H1 (cell line): Measurements from ENCODE around the gene ABI1. TPM values are rescaled to one million over a fixed set of nuclear protein-coding genes. Genes with fewer than 3 reads are reported as not detected.

Experiments used
- CTCF ChIA-PET: fragments of 300-600 bp; sonication (Branson Sonifier 250); formaldehyde crosslinking; loops from one replicate; lab custom pipeline; 2021; ENCODE audit not compliant: partially characterized antibody; lab: Charles Lee
- POLR2A ChIA-PET: fragments of 300-600 bp; sonication (Branson Sonifier 250); formaldehyde crosslinking; loops from one replicate; lab custom pipeline; 2021; ENCODE audit warnings: inconsistent platforms; ENCODE audit not compliant: partially characterized antibody; lab: Charles Lee
- DNase-seq, 2 experiments: peaks; one replicate each; pipeline versions ENCODE4 v3.0.0 to v3.0.0-alpha.2; 2010 to 2022; ENCODE audit warnings: low spot score in 2 of 2, low read depth in 1 of 2, mixed read lengths in 1 of 2
- FAIRE-seq: peaks from 2 replicates; lab custom pipeline; 2011; peaks lifted over from hg19 to GRCh38; lab: Jason Lieb, UNC
- H2AFZ ChIP-seq: 2 replicates; pipeline ENCODE4 v1.8.1; 2012; ENCODE audit warnings: low read length, inconsistent platforms
- H2AK5ac ChIP-seq: 2 replicates; pipeline ENCODE4 v1.6.1; 2013; ENCODE audit warnings: low read depth, low read length
- H2BK120ac ChIP-seq: replicated peaks from 2 replicates; pipeline ENCODE3; 2013; ENCODE audit warnings: low read depth, low read length, inconsistent platforms
- H2BK12ac ChIP-seq: 2 replicates; pipeline ENCODE4 v1.6.1; 2013; ENCODE audit warnings: low read depth, low read length
- H2BK15ac ChIP-seq: 2 replicates; pipeline ENCODE4 v1.6.1; 2013; ENCODE audit warnings: low read length
- H2BK20ac ChIP-seq: 2 replicates; pipeline ENCODE4 v1.6.1; 2013; ENCODE audit warnings: low read length
- H2BK5ac ChIP-seq: 2 replicates; pipeline ENCODE4 v1.6.1; 2013; ENCODE audit warnings: low read depth, low read length
- H3K14ac ChIP-seq: 2 replicates; pipeline ENCODE4 v1.6.1; 2013; ENCODE audit warnings: inconsistent platforms; ENCODE audit not compliant: insufficient read length
- H3K18ac ChIP-seq: 2 replicates; pipeline ENCODE4 v1.6.1; 2013; ENCODE audit warnings: low read length; ENCODE audit errors: extremely low read depth
- H3K23ac ChIP-seq: 2 replicates; pipeline ENCODE4 v1.6.1; 2013; ENCODE audit warnings: inconsistent platforms; ENCODE audit not compliant: insufficient read length
- H3K23me2 ChIP-seq: 2 replicates; pipeline ENCODE4 v1.6.1; 2013; ENCODE audit warnings: low read depth, low read length
- H3K27ac ChIP-seq: 2 replicates; pipeline ENCODE4 v1.6.1; 2011; ENCODE audit warnings: low read depth, low read length, inconsistent platforms
- H3K27me3 ChIP-seq, 4 experiments: replicated peaks in 1 of 4; 1 replicate in 1 of 4; 2 replicates in 3 of 4; pipeline versions ENCODE4 v1.6.1 to v1.8.1; 2011 to 2013; ENCODE audit warnings: low read length in 3 of 4, mild to moderate bottlenecking in 3 of 4, inconsistent platforms in 2 of 4, mixed read lengths in 2 of 4, moderate library complexity in 1 of 4; ENCODE audit not compliant: control insufficient read depth in 3 of 4, insufficient read depth in 3 of 4; ENCODE audit errors: extremely low read depth in 1 of 4
- H3K36me3 ChIP-seq, 4 experiments: 2 replicates each; pipeline versions ENCODE4 v1.6.1 to v1.8.1; 2011 to 2013; ENCODE audit warnings: mild to moderate bottlenecking in 4 of 4, low read length in 3 of 4, moderate library complexity in 2 of 4, control low read depth in 1 of 4, inconsistent platforms in 1 of 4; ENCODE audit not compliant: insufficient read depth in 4 of 4, control insufficient read depth in 2 of 4
- H3K4ac ChIP-seq: replicated peaks from 2 replicates; pipeline ENCODE3; 2013; ENCODE audit warnings: low read length, low read depth, mixed read lengths, inconsistent platforms; ENCODE audit not compliant: insufficient read length
- H3K4me1 ChIP-seq, 4 experiments: replicated peaks in 1 of 4; 1 replicate in 1 of 4; 2 replicates in 3 of 4; pipeline versions ENCODE4 v1.6.1 to v1.8.1; 2011 to 2013; ENCODE audit warnings: low read length in 3 of 4, inconsistent platforms in 2 of 4, mixed read lengths in 1 of 4; ENCODE audit not compliant: insufficient read depth in 4 of 4, control insufficient read depth in 3 of 4
- H3K4me2 ChIP-seq, 2 experiments: 2 replicates each; pipeline versions ENCODE4 v1.6.1 to v1.8.1; 2011 to 2013; ENCODE audit warnings: low read depth in 2 of 2, low read length in 2 of 2, control low read depth in 1 of 2, inconsistent platforms in 1 of 2, mild to moderate bottlenecking in 1 of 2; ENCODE audit not compliant: insufficient read depth in 1 of 2
- H3K4me3 ChIP-seq, 4 experiments: fragments of 200-600, 300-600 bp in 1 of 4; sonication (generic), shearing (Covaris generic), sonication (Bioruptor Twin) in 1 of 4; 2 replicates each; pipeline versions ENCODE4 v1.5.1 to v1.8.1; 2011 to 2016; ENCODE audit warnings: low read length in 4 of 4, low read depth in 3 of 4, control low read depth in 2 of 4, inconsistent platforms in 2 of 4, mild to moderate bottlenecking in 2 of 4, mixed read lengths in 1 of 4, moderate library complexity in 1 of 4; ENCODE audit not compliant: insufficient read depth in 2 of 4; ENCODE audit errors: extremely low read depth in 1 of 4
- H3K56ac ChIP-seq: replicated peaks from 2 replicates; pipeline ENCODE3; 2013; ENCODE audit warnings: low read depth, mild to moderate bottlenecking, mixed read lengths, low read length, inconsistent platforms; ENCODE audit not compliant: insufficient read length
- H3K79me1 ChIP-seq: 2 replicates; pipeline ENCODE4 v1.6.1; 2013; ENCODE audit warnings: low read depth, low read length, control low read depth
- H3K79me2 ChIP-seq, 2 experiments: 2 replicates each; pipeline versions ENCODE4 v1.6.1 to v1.8.1; 2012 to 2013; ENCODE audit warnings: low read length in 2 of 2, mild to moderate bottlenecking in 2 of 2, inconsistent platforms in 1 of 2; ENCODE audit not compliant: insufficient read depth in 2 of 2, control insufficient read depth in 1 of 2
- H3K9ac ChIP-seq, 4 experiments: replicated peaks in 1 of 4; 1 replicate in 1 of 4; 2 replicates in 3 of 4; pipeline versions ENCODE4 v1.6.1 to v1.8.1; 2011 to 2013; ENCODE audit warnings: low read depth in 3 of 4, low read length in 3 of 4, control low read depth in 2 of 4, mild to moderate bottlenecking in 2 of 4, moderate library complexity in 2 of 4, inconsistent platforms in 1 of 4; ENCODE audit errors: extremely low read depth in 1 of 4
- H3K9me3 ChIP-seq, 2 experiments: 2 replicates each; pipeline versions ENCODE4 v1.6.1 to v1.8.1; 2012 to 2013; ENCODE audit warnings: mild to moderate bottlenecking in 2 of 2, moderate library complexity in 2 of 2, control low read depth in 1 of 2, inconsistent platforms in 1 of 2, low read depth in 1 of 2, low read length in 1 of 2, mixed read lengths in 1 of 2; ENCODE audit not compliant: insufficient read depth in 2 of 2
- H4K20me1 ChIP-seq, 2 experiments: replicated peaks in 1 of 2; 2 replicates each; pipeline versions ENCODE3 to v1.8.1; 2011 to 2013; ENCODE audit warnings: inconsistent platforms in 2 of 2, low read length in 2 of 2, mild to moderate bottlenecking in 1 of 2; ENCODE audit not compliant: insufficient read depth in 2 of 2, control insufficient read depth in 1 of 2
- H4K5ac ChIP-seq: 2 replicates; pipeline ENCODE4 v1.6.1; 2013; ENCODE audit warnings: low read length, low read depth, mixed read lengths, inconsistent platforms; ENCODE audit not compliant: insufficient read length
- H4K8ac ChIP-seq: 2 replicates; pipeline ENCODE4 v1.8.0; 2013; ENCODE audit warnings: mild to moderate bottlenecking, moderate library complexity, low read length, inconsistent platforms; ENCODE audit not compliant: insufficient read depth; ENCODE audit errors: extremely low read depth
- H4K91ac ChIP-seq: replicated peaks from 2 replicates; pipeline ENCODE3; 2013; ENCODE audit warnings: low read length, mixed read lengths, inconsistent platforms; ENCODE audit not compliant: insufficient read length
- ASH2L ChIP-seq: fragments of 200-600, 300-600 bp; sonication (generic); IDR thresholded peaks from one replicate; pipeline ENCODE4 v1.7.1; 2017; ENCODE audit warnings: low read length
- BCL11A ChIP-seq, 2 experiments: IDR thresholded peaks; one replicate each; pipeline ENCODE4 v1.6.1; 2011; ENCODE audit warnings: low read depth in 2 of 2, low read length in 2 of 2, mild to moderate bottlenecking in 2 of 2
- CBX5 ChIP-seq: fragments of 300-800, 300-1000 bp; sonication (generic); IDR thresholded peaks from 2 replicates; pipeline ENCODE4 v1.7.1; 2016; ENCODE audit warnings: antibody characterized with exemption, low read length, low read depth
- CBX8 ChIP-seq: fragments of 300-800, 300-1000 bp; sonication (generic); IDR thresholded peaks from 2 replicates; pipeline ENCODE4 v1.7.1; 2016; ENCODE audit warnings: low read depth, low read length, borderline replicate concordance
- CHD2 ChIP-seq: IDR thresholded peaks from 2 replicates; pipeline ENCODE4 v1.6.1; 2012; ENCODE audit warnings: low read length, improper control_type of control experiment
- CREB1 ChIP-seq: IDR thresholded peaks from 2 replicates; pipeline ENCODE4 v1.6.1; 2012; ENCODE audit warnings: inconsistent platforms
- FOSL1 ChIP-seq: IDR thresholded peaks from 2 replicates; pipeline ENCODE4 v1.6.1; 2011; ENCODE audit warnings: mild to moderate bottlenecking, low read depth, low read length, moderate library complexity; ENCODE audit not compliant: insufficient read depth
- HDAC6 ChIP-seq: IDR thresholded peaks from one replicate; pipeline ENCODE4 v1.7.1; 2012; ENCODE audit warnings: low read depth, mild to moderate bottlenecking, inconsistent platforms, low read length, moderate library complexity
- NANOG ChIP-seq: IDR thresholded peaks from 2 replicates; pipeline ENCODE4 v1.6.1; 2011; ENCODE audit warnings: low read length, low read depth, mild to moderate bottlenecking, inconsistent platforms; ENCODE audit not compliant: insufficient read depth, poor library complexity, severe bottlenecking
- NRF1 ChIP-seq: IDR thresholded peaks from 2 replicates; pipeline ENCODE4 v1.6.1; 2011; ENCODE audit warnings: mild to moderate bottlenecking, low read depth, low read length, improper control_type of control experiment
- POLR2A ChIP-seq, 2 experiments: IDR thresholded peaks; 1 replicate in 1 of 2; 2 replicates in 1 of 2; pipeline ENCODE4 v1.6.1; 2011; ENCODE audit warnings: low read depth in 2 of 2, low read length in 2 of 2, mild to moderate bottlenecking in 2 of 2; ENCODE audit errors: control extremely low read depth in 1 of 2
- RBBP5 ChIP-seq: IDR thresholded peaks from 2 replicates; pipeline ENCODE4 v1.7.1; 2012; ENCODE audit warnings: low read depth, mild to moderate bottlenecking, inconsistent platforms, low read length, moderate library complexity, borderline replicate concordance
- RXRA ChIP-seq: IDR thresholded peaks from 2 replicates; pipeline ENCODE4 v1.6.1; 2011; ENCODE audit warnings: low read depth, mild to moderate bottlenecking, low read length, moderate library complexity; ENCODE audit not compliant: insufficient read depth
- SRF ChIP-seq: IDR thresholded peaks from 2 replicates; pipeline ENCODE4 v1.6.1; 2011; ENCODE audit warnings: mild to moderate bottlenecking, low read depth, low read length, moderate library complexity
- TCF12 ChIP-seq: IDR thresholded peaks from 2 replicates; pipeline ENCODE4 v1.6.1; 2011; ENCODE audit warnings: low read depth, mild to moderate bottlenecking, low read length
- WGBS, 2 experiments: shearing (Covaris generic) in 1 of 2; methylation state at CpG; one replicate each; pipeline versions ENCODE4 v1.1.6 to v1.1.7; 2013 to 2015; ENCODE audit warnings: low lambda C conversion rate in 2 of 2, mixed read lengths in 2 of 2, inconsistent platforms in 1 of 2, low coverage in 1 of 2, missing lambda C conversion rate in 1 of 2; ENCODE audit not compliant: insufficient replicate concordance in 2 of 2, insufficient coverage in 1 of 2, insufficient read length in 1 of 2; ENCODE audit errors: extremely low coverage in 1 of 2, missing lambda C conversion rate in 1 of 2; 5-methylcytosine and 5-hydroxymethylcytosine counted together
- polyA plus RNA-seq, 7 experiments: library from polyadenylated mRNA; depleted of rRNA in 3 of 7; stranded (reverse) in 5 of 7; unstranded in 2 of 7; fragments of >200 nt in 5 of 7; fragments of 200-250 nt in 2 of 7; gene quantifications; 1 replicate in 5 of 7; 2 replicates in 1 of 7; 4 replicates in 1 of 7; pipeline versions ENCODE4 v1.2.1 to v1.2.3, GENCODE V29; 2011 to 2013; ENCODE audit warnings: missing spikeins in 2 of 7, mixed read lengths in 2 of 7
- total RNA-seq: library from RNA; stranded (reverse); fragmentation: NEBNext Ultra II Directional; extraction: Animal tissue kit (Norgen Biotek cat#: 25700); gene quantifications from 2 replicates; pipeline ENCODE4 v1.2.1, GENCODE V29; 2021
- TF ChIP-seq, protein P1 (sequence below): IDR thresholded peaks from 2 replicates; pipeline ENCODE4 v1.6.1; 2012; ENCODE audit warnings: inconsistent platforms

ABI1 gene
- total and polyA plus RNA-seq, 2 of the 8 experiments (the other 6 are each of a cell fraction or from before 2014, with no cell fraction given) = 35.4 to 37.0 TPM

DNA sequence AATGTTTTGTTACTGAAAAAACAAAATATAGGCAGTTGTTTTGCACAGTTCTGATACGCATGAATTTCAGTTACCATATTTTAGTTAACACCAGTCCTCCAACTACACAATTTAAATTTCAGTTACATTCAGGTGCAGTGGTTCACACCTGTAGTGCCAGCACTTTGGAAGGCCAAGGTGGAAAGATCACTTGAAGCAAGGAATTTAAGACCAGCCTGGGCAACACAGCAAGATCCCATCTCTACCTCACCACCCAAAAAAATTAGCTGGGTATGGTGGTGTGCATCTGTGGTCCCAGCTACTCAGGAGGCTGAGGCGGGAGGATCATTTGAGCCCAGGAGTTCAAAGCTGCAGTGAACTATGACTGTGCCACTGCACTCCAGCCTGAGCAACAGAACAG, 45.3 kb downstream of the ABI1 start:
- H3K4me3 ChIP-seq = no peak overlapping the region
- H3K18ac ChIP-seq = no peak overlapping the region
- no peak for FAIRE-seq
- H4K91ac ChIP-seq = no peak overlapping the region
- H3K79me1 ChIP-seq = no peaks in the 10 kb centered on the region; the same call in 1 of the 2 replicates
- no peaks in the 10 kb centered on the region for H3K36me3 ChIP-seq
- no peak overlapping the region for H2BK15ac ChIP-seq
- no peak overlapping the region for H4K8ac ChIP-seq
- no peak overlapping the region for H2AK5ac ChIP-seq
- H3K79me2 ChIP-seq = peaks cover 0 to 58% of the 10 kb centered on the region in 2 experiments; a peak in 2 of 4 replicates
- ChIA-PET CTCF (no interaction called here), POLR2A (no interaction called here)
- no peak overlapping the region for H2BK5ac ChIP-seq
- H3K4ac ChIP-seq = no peak overlapping the region
- TF ChIP-seq CREB1 (no peak), CBX8 (no peak), RBBP5 (no peak), NRF1 (no peak), TCF12 (no peak), CHD2 (no peak), ASH2L (no peak), SRF (no peak), RXRA (no peak), NANOG (no peak), BCL11A (IDR thresholded peaks at IDR 0.05; ENCODE audit: low read depth in 2 of 2, low read length in 2 of 2) (no peak), HDAC6 (no peak), CBX5 (no peak), FOSL1 (no peak), POLR2A (IDR thresholded peaks at IDR 0.05; ENCODE audit: control extremely low read depth in 1 of 2, low read depth in 2 of 2, low read length in 2 of 2) (no peak)
- TF ChIP-seq, protein P1, sequence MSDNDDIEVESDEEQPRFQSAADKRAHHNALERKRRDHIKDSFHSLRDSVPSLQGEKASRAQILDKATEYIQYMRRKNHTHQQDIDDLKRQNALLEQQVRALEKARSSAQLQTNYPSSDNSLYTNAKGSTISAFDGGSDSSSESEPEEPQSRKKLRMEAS = no peak
- H2BK120ac ChIP-seq = no peak overlapping the region
- H2AFZ ChIP-seq = no peak overlapping the region
- H2BK20ac ChIP-seq = no peak overlapping the region
- no peak overlapping the region for H3K27ac ChIP-seq
- no peaks in the 10 kb centered on the region for H4K20me1 ChIP-seq
- no peak overlapping the region for H3K23ac ChIP-seq
- no peaks in the 10 kb centered on the region for H3K27me3 ChIP-seq
- no peak overlapping the region for H3K9ac ChIP-seq
- H3K56ac ChIP-seq = no peak overlapping the region
- H3K14ac ChIP-seq = no peak overlapping the region
- no peaks in the 10 kb centered on the region for H3K23me2 ChIP-seq
- H3K4me1 ChIP-seq = no peaks in the 10 kb centered on the region
- no peak overlapping the region for H3K4me2 ChIP-seq
- WGBS, 2 experiments = 45% methylated on average over 2 of the region's 2 CpGs; no CpG with 5 or more reads in 1 of the 2 experiments
- no peak for DNase-seq
- H3K9me3 ChIP-seq = no peaks in the 10 kb centered on the region
- no peak overlapping the region for H2BK12ac ChIP-seq
- no peak overlapping the region for H4K5ac ChIP-seq
